Kidney (tissue), 14 donors: Measurements from ENCODE around the gene PDGFRB. TPM values are rescaled to one million over a fixed set of nuclear protein-coding genes. Genes with fewer than 3 reads are reported as not detected.

ENCODE experiments used
- DNase-seq, 5 donors: peaks; one replicate each; pipeline ENCODE4 v3.0.0-alpha.2; 2013 to 2020
- FAIRE-seq: peaks from 2 replicates; lab custom pipeline; 2012; peaks lifted over from hg19 to GRCh38; lab: Jason Lieb, UNC
- H3K27ac ChIP-seq, 2 donors: one replicate each; pipeline ENCODE4 v1.7.0; 2013; ENCODE audit warnings: low read depth in 2 of 2, low read length in 2 of 2, inconsistent platforms in 1 of 2
- H3K27me3 ChIP-seq: one replicate; pipeline ENCODE4 v1.7.1; 2013; ENCODE audit warnings: low read length, inconsistent platforms; ENCODE audit not compliant: control insufficient read depth, insufficient read depth
- H3K36me3 ChIP-seq, 3 donors: one replicate each; pipeline versions ENCODE4 v1.7.0 to v1.7.1; 2013; ENCODE audit warnings: low read length in 3 of 3, control low read depth in 1 of 3, inconsistent platforms in 1 of 3; ENCODE audit not compliant: insufficient read depth in 3 of 3, control insufficient read depth in 2 of 3
- H3K4me1 ChIP-seq, 3 donors: one replicate each; pipeline versions ENCODE4 v1.7.0 to v1.7.1; 2013; ENCODE audit warnings: low read length in 3 of 3, inconsistent platforms in 1 of 3, low read depth in 1 of 3; ENCODE audit not compliant: control insufficient read depth in 2 of 3, insufficient read depth in 2 of 3
- H3K4me3 ChIP-seq, 3 donors: one replicate each; pipeline versions ENCODE4 v1.7.0 to v1.8.1; 2013; ENCODE audit warnings: low read length in 3 of 3, control low read depth in 1 of 3, inconsistent platforms in 1 of 3
- H3K9ac ChIP-seq, 3 donors: one replicate each; pipeline versions ENCODE4 v1.7.0 to v1.7.1; 2013; ENCODE audit warnings: low read length in 3 of 3, control low read depth in 1 of 3, inconsistent platforms in 1 of 3
- H3K9me3 ChIP-seq, 3 donors: one replicate each; pipeline versions ENCODE4 v1.7.0 to v1.7.1; 2013; ENCODE audit warnings: low read length in 3 of 3, control low read depth in 1 of 3, inconsistent platforms in 1 of 3; ENCODE audit not compliant: control insufficient read depth in 2 of 3, insufficient read depth in 1 of 3
- CTCF ChIP-seq: IDR thresholded peaks from 3 replicates; pipeline ENCODE4 v1.5.1; 2012; ENCODE audit warnings: mild to moderate bottlenecking, moderate library complexity, borderline replicate concordance; ENCODE audit not compliant: insufficient read depth; ENCODE audit errors: extremely low read depth
- intact Hi-C: fragments of 100-400 bp; cut with DNase I; formaldehyde crosslinking; loops from one replicate; pipeline ENCODE4 v1.11.1; 2022
- polyA plus RNA-seq: library from polyadenylated mRNA; stranded (reverse); fragments of 350-450 nt; fragmentation: Illumina TruSeq; extraction: RNeasy Lipid Tissue Mini Kit (QIAGEN cat#74804); gene quantifications from one replicate; pipeline ENCODE4 v1.2.3, GENCODE V29; 2014; ENCODE audit warnings: low read depth, low replicate concordance; ENCODE audit not compliant: insufficient read depth
- total RNA-seq: library from RNA; stranded (reverse); fragmentation: NEBNext Ultra II Directional; extraction: Animal tissue kit (Norgen Biotek cat#: 25700); gene quantifications from one replicate; pipeline ENCODE4 v1.2.1, GENCODE V29; 2021
- donor health status: control.
- donor health status: control.
- donor health status: control.
- donor health status: control.
- donor health status: control.
- donor health status: DM: yes; HTN: yes; CAD: no.
- donor health status: Normal renal cell carcinoma (clear cell type).

Gene PDGFRB
- total and polyA plus RNA-seq, 2 donors from 2014 or later: 50.4 to 104 TPM

- TF ChIP-seq CTCF: no peak
- no peak for FAIRE-seq
- H3K27ac ChIP-seq: no peak overlapping the region
- peaks cover 4% of the 10 kb centered on the region for H3K27me3 ChIP-seq
- H3K36me3 ChIP-seq: no peaks in the 10 kb centered on the region
- no peaks in the 10 kb centered on the region for H3K9me3 ChIP-seq
- DNase-seq: peak in 2 of 5 donors; percentile 45 to 49
- intact Hi-C loops: no loop called here
- no peak overlapping the region for H3K9ac ChIP-seq
- H3K4me1 ChIP-seq: peaks cover 0 to 6% (median 0%) of the 10 kb centered on the region in 3 donors
- H3K4me3 ChIP-seq: no peak overlapping the region
These were observed 34.9 kb upstream of the PDGFRB start for GRCh38 chr5:150190503-150190979.

- no peaks in the 10 kb centered on the region for H3K9me3 ChIP-seq
- TF ChIP-seq CTCF: no peak
- intact Hi-C loops: no loop called here
- H3K36me3 ChIP-seq: no peaks in the 10 kb centered on the region
- DNase-seq (peak in 1 of 5 donors; percentile 64), FAIRE-seq (no peak)
- H3K9ac ChIP-seq: no peak within 1 kb of the TSS
- H3K4me3 ChIP-seq: no peak within 1 kb of the TSS
- peaks cover 0 to 6% (median 0%) of the 10 kb centered on the region in 3 donors for H3K4me1 ChIP-seq
- H3K27ac ChIP-seq: no peak within 1 kb of the TSS
- peaks cover 4% of the 10 kb centered on the region for H3K27me3 ChIP-seq
These were observed 34.3 kb upstream of the PDGFRB start, which contains the start of gene SLC6A7 for GRCh38 chr5:150189728-150190502. SLC6A7 (plus strand) TSS chr5:150190062; CDS start chr5:150190328, 266 bp downstream.

GRCh38 chr5:150189326-150189725, 33.7 kb upstream of the PDGFRB start:
- H3K4me3 ChIP-seq: no peak overlapping the region
- H3K4me1 ChIP-seq: peaks cover 0 to 6% (median 0%) of the 10 kb centered on the region in 3 donors
- DNase-seq: no peak
- FAIRE-seq: no peak
- H3K27me3 ChIP-seq: peaks cover 4% of the 10 kb centered on the region
- intact Hi-C loops: no loop called here
- no peak for TF ChIP-seq CTCF
- no peaks in the 10 kb centered on the region for H3K36me3 ChIP-seq
- H3K27ac ChIP-seq: no peak overlapping the region
- H3K9ac ChIP-seq: no peak overlapping the region
- H3K9me3 ChIP-seq: no peaks in the 10 kb centered on the region
